Measurements from ENCODE around the gene ROBO1.

The ROBO1 gene

DNA sequence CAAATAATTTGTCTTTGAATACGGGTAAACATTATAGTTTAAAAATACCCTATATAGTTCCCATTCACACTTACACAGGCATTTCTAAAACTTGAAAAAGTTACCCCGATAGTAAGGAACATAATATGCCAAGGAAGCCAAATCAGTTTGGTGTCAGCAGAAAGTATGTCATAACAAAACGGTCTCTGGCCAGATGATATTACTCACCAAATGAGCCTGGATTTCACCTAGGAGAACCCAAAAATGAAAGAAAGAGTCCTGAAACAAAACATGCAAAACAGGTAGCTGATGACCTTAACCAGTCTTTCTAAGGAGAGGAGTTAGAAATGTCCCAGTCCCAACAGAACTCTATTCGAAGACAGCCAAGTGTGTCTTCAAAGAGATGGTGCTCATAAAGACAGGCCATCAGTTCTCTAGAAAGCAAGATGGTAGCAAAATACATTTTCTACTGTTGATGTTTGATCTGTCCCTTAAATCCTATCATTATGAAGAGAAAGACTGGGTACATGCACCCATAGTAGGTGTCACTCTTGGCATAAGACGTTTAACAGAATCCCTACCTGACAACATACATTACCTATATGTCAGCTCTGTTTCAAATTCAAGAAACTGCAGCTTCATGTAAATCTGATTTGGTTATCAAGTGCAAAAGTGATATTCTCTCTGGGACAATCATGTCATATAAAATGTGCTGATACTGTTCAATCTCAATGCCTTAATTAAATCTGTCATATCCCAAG is 942.5 kb downstream of the ROBO1 start:
- no peak for ATAC-seq

DNA sequence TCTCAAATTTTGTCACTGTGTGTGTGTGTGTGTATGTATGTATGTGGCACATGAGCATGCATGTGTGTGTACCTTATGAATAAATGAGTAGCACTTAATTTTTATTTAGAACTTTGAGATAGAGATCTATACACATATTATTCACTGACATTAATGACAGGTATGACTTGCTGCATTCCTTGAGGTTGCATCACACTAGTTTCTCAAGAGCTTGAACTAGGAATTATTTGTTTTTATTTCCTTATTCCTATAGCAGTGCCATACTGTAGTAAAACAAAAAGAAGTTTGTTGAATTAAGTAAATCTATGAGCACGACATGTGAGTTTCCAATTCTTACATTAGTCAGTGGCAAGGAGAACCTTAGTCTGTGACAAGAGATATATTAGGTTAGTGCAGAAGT is 943.9 kb downstream of the ROBO1 start:
- ATAC-seq: no peak

DNA sequence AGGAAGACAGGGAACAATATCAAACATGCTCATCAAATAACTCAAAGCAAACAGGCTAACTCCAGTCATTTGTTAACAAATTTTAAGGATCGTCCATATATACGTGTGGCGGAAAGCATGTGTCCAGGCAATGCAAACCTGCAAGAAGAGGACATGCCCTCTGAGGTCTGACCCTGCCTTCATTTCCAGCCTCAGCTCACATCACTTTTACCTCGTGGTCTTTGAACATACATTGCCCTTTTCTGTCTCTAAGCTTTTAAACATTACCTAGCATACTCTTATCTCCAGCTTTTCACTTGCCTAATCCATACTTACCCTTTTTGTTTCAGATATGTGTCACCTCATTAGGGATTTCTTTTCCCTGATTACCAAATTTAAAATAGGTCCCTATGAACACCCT is 944.4 kb downstream of the ROBO1 start:
- no peak for ATAC-seq

DNA sequence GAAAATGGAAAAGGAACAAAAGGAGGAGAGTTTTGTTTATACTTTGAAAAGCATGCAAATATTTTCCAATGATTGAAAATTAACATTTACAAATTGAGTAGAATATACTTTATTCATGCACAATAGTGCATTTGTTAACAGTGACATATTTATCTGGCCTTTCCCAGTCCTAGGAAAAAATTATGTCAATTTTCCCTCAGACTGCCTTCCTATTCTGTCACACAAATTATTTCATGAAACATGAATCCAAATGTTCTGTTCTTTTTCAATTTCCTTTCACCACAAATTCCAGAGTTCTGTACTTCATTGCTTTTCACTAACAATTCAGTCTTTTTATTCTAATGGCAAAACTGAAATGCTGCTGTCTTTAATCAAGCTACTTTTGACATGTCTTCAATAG is 945.1 kb downstream of the ROBO1 start:
- no peak for ATAC-seq

DNA sequence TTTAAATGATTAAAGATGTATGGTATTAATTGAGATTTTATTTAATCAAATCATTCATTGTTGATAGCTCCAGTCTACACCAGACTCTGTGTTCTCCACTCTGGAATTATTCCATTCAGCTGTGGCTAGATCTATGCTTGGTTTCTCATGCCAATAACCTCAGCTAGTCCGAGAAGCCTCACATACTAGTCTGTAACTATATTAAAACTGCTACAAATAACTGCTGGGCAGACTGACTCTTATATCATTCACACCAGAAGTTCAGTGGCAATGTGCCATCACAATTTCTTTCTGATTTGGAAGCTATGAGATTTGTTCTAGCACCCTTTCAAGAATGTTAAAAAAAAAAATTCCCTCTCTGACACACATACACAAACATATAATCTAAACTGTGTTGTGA is 947.3 kb downstream of the ROBO1 start:
- ATAC-seq: no peak

DNA sequence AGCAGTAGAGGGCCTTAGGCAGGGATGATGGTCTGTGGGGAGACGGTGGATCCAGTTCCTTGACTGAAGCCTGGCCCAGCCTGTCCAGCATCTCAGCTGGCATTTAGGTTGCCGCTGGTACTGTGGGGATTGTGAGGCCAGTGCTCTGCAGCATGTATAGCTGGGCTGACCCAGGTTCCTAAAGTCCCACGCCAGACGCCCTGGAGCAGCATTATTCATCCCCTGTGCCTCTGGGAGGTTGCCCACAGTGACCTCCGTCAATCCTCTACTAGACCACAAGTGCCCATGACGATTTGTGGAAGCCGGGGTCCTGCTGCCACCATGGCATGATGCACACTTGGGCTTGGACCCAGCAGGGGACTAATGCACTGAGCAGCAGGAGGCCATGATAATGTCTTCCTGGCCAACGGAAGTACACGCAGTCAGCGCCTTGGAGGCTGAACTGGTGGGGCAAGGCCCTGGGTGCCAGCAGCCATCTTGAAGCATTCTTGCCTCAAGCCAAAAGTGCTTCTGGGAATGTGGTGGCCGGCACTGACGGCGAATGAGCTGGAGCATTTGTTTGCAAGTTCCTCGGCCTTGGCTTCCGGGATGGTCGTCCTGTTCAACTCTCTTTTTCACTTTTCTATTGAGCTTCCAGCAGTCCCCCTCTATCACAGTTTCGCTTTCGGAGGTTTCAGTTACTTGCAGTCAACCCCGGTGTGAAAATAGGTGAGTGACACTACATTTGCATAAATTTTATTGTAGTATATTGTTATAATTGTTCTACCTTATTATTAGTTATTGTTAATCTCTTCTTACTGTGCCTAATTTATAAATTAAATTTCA is 949.4 kb downstream of the ROBO1 start:
- no peak for ATAC-seq

DNA sequence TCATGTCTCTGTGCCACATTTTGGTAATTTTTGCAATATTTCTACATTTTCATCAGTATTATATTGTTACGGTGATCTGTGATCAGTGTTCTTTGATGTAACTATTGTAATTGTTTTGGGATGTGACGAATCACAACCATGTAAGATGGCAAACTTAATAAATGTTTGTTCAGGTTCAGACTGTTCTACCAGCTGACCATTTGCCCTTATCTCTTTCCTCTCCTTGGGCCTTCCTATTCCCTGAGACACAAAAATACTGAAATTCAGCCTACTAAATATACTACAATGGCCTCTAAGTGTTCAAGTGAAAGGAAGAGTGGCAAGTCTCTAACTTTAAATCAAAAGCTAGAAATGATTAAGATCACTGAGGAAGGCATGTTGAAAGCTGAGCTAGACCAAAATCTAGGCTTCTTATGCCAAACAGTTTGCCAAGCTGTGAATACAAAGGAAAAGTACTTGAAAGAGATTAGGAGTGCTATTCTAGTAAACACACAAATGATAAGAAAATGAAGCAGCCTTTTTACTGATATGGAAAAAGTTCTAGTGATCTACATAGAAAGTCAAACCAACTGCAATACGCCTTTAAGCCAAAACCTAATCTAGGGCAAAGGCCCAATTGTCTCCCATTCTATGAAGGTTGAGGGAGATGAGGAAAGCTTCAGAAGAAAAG is 952.8 kb downstream of the ROBO1 start:
- ATAC-seq: no peak

DNA sequence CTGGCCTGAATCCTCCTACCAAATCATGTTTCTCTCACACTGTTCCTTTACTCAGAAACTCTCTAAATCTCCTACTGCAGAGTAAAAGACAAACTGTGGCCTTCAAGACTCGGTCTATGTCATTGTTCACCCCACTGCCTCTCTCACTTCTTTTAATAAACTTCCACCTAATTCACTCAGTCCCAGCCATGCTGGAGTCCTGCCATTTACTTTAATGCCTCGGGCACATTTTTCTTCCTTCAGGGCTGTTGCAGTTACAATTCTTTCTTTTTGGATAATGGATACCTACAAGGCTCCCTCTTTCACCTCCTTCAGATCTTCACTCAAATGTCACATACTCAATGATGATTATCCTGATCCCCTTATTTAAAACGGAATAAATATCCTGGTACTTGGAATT is 955.6 kb downstream of the ROBO1 start:
- ATAC-seq: no peak

DNA sequence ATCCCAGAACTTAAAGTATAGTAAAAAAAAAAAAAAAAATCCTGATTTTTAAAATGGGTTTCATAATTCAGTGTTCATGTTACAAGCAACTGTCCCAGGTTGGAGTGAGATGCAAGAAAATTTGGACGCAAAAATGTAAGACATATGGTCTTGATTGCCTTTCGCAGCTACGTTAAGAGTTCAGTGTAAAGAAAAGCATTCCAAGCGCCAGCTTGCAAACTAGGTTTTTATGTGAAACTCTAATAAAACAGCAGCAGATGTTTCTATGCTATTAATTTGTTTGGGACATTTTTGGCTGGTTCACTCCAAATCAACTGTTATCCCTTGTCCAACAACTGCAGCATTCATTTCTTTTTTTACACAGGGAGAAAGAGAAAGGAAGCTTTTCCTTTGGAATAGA is 957.8 kb downstream of the ROBO1 start:
- no peak for ATAC-seq

DNA sequence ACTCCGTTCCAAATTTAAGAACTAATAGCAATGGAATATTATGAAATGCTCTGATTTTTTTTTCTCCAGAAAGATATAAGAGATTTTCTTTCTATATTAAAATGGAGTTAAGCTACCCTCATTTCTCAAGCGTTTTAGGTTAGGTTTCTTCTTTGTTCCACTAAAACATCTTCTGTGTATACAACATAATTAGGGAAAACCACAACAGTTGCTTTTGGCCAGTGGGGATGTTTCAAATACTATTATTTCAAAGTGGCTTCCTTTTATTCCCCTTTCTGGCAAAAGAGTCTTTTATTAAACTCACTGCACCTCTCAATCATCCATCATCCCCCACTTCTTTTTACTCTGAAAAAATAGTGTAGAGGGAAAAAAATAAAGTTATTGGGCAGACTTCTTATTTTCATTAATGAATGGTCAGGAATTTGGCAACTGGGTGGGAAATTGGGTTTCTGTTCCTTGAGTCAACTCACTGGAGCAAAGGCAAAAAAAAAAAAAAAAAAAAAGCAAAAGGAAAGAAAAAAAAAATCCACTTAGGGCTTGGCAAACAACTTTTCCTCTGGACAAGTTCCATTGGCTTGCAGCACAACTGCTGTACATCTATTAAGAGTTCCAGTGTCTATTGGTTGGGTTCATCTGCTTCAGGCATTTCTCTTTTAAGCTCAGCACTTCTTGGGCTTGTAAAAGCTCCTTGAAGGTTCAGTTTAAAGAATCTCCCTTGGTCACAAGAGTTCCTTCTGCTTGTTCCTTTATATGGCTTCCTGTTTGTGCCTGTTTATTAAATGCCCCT is 963.4 kb downstream of the ROBO1 start:
- ATAC-seq: no peak

DNA sequence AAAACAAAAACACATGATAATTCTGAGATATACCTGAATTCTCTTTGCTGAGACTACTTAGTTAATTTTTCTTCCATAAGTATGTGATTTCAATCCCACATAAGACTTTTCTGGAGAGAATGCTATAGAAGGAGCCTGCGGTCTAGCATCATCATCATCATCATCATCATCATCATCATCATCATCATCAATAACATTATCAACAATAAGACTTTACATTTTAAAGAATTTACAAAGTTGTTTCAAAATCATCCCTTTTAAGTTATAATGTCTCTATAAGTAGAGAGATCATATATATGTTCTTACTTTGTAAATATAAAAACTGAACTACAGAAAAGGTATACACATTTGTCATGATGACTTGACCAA is 965.3 kb downstream of the ROBO1 start:
- ATAC-seq: no peak

DNA sequence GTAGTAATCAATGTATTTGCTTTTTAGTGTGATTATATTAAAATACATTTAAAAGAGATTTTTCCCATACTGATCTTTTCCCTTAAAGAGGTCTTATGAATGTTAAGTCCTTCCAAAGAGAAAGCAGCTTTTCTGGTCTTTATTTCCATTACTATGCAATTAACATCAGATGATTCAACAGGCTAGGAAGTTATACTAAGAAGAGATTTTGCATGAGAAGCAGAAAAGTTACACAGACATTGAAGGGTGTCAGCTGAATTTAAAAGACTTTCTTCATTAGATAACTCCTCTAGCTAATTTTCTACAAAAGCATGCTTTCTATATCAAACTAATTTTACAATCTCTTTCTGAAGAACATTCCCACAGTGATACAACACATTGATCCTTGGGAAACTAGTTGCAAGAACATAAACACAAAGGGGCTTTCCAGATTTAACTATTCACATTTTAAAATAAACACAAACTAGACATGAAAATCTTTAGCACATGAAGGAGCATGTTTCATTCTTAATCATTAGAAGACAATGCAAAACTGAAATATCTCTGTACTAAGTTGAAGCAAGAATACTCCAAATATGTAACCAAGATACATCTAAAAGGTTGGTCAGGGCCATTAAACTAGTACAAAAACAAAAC is 965.8 kb downstream of the ROBO1 start:
- no peak for ATAC-seq

DNA sequence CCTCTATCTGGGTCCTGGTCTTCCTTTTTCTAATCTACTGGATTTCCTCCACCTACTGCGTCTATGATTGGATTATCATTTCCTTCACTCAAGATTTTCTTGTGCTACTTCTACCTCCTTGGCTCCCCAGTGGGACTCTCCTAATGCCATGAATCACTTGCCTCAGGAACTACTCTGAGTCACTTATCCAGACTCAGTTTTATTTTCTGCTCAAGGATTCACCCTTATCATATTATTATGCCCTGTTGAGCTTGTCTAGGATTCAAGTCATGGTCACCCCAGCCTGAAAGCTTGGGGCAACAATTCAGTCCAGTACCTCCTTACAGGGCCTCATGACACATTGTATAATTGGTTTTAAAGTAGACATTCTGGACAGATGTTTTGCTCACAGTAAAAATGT is 968.1 kb downstream of the ROBO1 start:
- no peak for ATAC-seq

DNA sequence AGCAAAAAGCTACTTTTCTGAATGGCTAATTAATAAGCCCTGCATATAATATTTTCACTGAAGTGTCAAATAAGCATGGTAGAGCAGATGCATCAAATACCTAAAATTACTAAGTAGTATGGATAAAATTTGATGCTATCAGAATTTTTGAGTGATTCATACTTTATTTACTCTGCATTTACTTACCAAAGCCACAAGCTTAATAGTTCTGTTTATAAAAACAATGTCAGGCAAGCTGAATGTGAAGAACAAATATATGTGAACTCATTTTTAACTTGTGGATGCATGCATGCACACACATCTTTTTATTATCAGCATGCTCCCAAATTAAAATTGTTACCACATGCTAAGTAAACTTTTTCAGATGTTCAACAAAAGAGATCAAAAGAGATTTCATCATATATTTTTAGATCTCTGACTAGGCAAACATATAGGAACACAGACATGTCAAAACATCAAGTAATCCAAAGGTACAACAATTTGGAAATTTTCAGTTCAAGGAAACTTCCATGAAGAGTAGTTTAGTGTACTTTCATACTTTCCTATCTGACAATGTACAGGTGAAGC is 969.4 kb downstream of the ROBO1 start:
- no peak for ATAC-seq

DNA sequence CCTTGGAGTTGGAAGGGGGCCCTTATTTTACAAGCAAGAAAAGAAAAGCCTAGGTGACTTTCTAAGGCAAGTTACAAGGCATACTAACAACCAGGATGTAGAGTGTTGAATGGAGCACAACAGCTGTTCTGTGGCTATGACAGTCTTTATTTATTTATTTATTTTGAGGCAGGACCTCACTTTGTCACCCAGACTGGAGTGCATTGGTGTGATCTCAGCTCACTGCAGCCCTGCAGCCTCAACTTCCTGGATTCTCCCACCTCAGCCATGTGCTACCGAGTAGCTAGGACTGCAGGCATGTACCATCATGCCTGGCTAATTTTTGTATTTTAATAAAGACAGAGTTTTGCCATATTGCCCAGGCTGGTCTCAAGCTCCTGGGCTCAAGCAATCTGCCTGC is 973.4 kb downstream of the ROBO1 start:
- ATAC-seq: no peak

DNA sequence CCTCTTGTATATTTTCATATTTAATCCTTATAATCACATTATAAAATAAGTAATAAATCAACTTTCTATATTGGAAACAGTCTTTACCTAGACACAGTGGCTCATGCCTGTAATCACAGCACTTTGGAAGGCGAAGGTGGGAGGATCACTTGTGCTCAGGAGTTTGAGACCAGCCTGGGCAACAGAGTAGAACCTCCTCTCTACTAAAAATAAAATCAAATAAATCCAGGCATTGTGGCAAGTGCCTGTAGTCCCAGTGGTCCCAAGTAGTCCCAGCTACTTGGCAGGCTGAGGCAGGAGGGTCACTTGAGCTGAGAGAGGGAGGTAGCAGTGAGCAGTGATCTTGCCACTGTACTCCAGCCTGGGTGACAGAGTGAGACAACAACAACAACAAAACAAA is 975.1 kb downstream of the ROBO1 start:
- ATAC-seq: no peak

DNA sequence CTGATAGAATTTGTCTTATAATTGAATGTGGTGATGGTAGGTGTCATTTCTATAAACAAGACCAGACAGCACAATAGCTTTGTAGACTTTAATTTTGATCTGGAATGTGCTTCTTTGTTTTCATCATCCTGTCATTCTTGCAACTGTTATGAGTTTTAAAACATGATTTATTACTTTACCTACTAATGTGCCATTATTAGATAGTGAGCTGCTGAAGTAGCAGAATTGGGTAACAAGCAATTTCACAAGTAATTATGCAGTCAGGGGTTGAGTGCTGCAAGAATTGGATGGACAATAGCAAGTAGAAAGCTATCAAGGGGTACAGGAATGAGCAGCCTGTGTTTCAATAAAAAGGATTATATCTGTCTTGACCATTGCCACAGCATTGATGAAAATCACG is 975.6 kb downstream of the ROBO1 start:
- ATAC-seq: no peak

DNA sequence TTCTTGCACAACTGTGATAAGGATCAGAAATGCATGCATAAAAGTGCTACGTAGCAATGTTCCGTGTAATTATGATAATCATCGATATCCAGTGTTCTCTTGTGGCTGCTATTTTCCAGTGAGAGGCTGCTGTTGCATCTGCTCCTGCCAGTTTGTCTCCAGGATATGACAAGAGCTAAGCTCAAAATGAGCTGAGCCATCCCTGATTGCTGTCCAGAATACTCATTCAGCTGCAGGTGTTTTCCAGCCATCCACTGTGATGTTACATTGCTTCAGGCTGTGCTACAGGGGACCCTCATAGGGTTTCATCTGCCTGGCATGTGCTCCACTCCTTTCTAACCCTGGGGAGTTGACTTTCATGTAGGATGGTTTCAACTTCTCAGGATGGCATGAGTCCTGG is 976.0 kb downstream of the ROBO1 start:
- ATAC-seq: no peak

DNA sequence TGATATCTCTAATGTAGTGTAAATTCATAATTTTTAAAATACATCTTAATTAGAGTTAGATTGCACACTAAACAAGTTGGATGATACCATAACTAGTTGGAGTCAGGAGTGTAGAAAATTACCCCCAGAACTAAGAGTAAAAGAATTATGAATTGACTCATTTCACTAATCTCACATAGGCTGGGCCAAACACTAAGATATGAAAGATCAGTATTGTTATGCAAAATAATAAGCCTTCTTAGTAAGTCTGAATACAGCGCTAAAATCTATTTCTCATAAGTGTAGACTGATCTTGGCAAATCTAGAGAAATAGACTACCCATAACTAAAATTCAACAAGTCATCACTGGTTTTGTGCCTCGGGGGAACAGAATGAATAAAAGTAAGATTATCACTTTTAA is 979.0 kb downstream of the ROBO1 start:
- ATAC-seq: no peak

DNA sequence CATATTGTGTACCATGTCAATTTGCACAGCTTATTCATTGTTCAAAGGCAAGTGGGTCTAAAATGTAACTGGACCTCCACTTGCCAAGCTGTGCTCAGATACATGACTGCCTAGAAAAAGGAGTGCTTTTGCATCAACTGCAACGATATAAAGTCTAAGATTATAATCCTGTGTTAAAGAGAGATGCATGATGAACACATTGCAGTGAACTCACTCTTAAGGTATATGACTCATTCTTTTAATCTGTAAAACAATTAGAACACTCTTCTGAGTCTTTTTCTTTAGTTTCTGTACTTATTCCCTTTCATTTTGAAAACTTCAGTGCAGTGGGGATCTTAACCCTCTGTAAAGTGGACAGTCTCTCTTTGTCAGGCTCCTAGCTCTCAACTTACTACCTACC is 982.8 kb downstream of the ROBO1 start:
- ATAC-seq: no peak

DNA sequence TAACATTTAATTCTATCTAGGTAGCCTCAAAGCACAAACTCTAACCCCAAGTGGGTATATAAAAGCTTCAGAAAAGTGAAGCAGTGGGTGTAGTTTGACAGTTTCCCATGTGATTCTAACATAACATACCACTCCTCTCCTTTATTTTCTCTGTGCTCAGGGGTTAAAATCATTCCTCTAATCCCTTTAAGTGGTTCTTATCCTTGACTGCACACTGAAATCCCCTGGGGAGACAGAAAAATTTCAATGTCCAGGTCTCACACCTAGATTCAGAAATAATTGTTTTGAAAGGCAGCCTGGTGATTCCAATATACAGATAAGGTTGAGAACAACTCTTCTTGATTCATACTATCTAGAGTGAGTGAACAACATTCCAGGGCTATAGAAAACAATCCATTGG is 986.4 kb downstream of the ROBO1 start:
- no peak for ATAC-seq

All from activated CD4-positive, CD25-positive, alpha-beta regulatory T cell treated with anti-CD3 and anti-CD28 coated beads, Interleukin-2, amount 50 U/mL, for 24 hours (primary cell).